ENCODE data around the gene CACFD1. TPM values are rescaled to one million over a fixed set of nuclear protein-coding genes. Genes with fewer than 3 reads are reported as not detected.

The CACFD1 gene
- total and polyA plus RNA-seq, 9 of the 15 experiments (the other 6 are each of a cell fraction or from before 2014, with no cell fraction given) = 0.11 to 1.4 (median 1.1) TPM; not detected in 2

- peaks cover 0 to 56% of the 10 kb centered on the region in 2 experiments; a peak in 3 of 5 replicates for H3K4me1 ChIP-seq (replicated peaks in 1 of 2; ENCODE audit: control insufficient read depth in 2 of 2, insufficient read depth in 2 of 2, low read length in 2 of 2)
- TF ChIP-seq SAFB (IDR thresholded peaks at IDR 0.05; ENCODE audit: borderline replicate concordance, low read depth, low read length) (0 out of 2 replicates have a peak, but pooled peaks have one; percentile 27), HNRNPK (IDR thresholded peaks at IDR 0.05; ENCODE audit: low read depth, low read length, poor library complexity, severe bottlenecking) (no peak)
- no peak for FAIRE-seq
- no peaks in the 10 kb centered on the region for H3K36me3 ChIP-seq (ENCODE audit: control insufficient read depth, insufficient read depth, low read length)
- ATAC-seq = no peak
- intact Hi-C loops (cut with micrococcal nuclease) = no loop called here
- WGBS (ENCODE audit: insufficient coverage, low coverage, missing lambda C conversion rate) = 7% methylated on average over 16 of the region's 20 CpGs
- no peak for DNase-seq (ENCODE audit: extremely low read depth in 1 of 4, low spot score in 3 of 4)
- no peak overlapping the region for H3K4me3 ChIP-seq
- peaks cover 13 to 60% of the 10 kb centered on the region in 2 experiments for H3K27me3 ChIP-seq (ENCODE audit: control insufficient read depth in 2 of 2, insufficient read depth in 2 of 2, low read length in 2 of 2)
- no peak overlapping the region for H3K9ac ChIP-seq (ENCODE audit: insufficient read depth in 1 of 2, low read depth in 2 of 2, low read length in 2 of 2)
- no TSS peak for BruUV-seq (replicated peaks)
- H3K9me3 ChIP-seq (replicated peaks; ENCODE audit: control insufficient read depth, insufficient read depth, low read depth, low read length) = no peaks in the 10 kb centered on the region
- POLR2A ChIA-PET = no interaction called here
- H3K27ac ChIP-seq (ENCODE audit: extremely low read depth, low read depth, low read length) = no peak overlapping the region
- H3K9me1 ChIP-seq (ENCODE audit: control insufficient read depth, insufficient read depth, low read length) = no peaks in the 10 kb centered on the region
- CTCF ChIA-PET (ENCODE audit: low intra/inter-chr PET ratio) = no interaction called here
- in situ Hi-C loops (cut with MboI) = no loop called here
- peaks cover 19% of the 10 kb centered on the region for H4K20me1 ChIP-seq (replicated peaks; ENCODE audit: control insufficient read depth, insufficient read depth, low read length)
- H3K4me2 ChIP-seq (ENCODE audit: insufficient read depth, low read length) = no peak overlapping the region
- H2AFZ ChIP-seq (ENCODE audit: low read depth, low read length) = no peak overlapping the region
- no peaks in the 10 kb centered on the region for H3K79me2 ChIP-seq (ENCODE audit: control insufficient read depth, insufficient read depth, low read length)
Observed at GRCh38 chr9:133474853-133475252, 15.1 kb downstream of the CACFD1 start.

GRCh38 chr9:133475292-133476012 lies 15.7 kb downstream of the CACFD1 start:
- WGBS (ENCODE audit: insufficient coverage, low coverage, missing lambda C conversion rate) = 20% methylated on average over 24 of the region's 27 CpGs
- H3K4me2 ChIP-seq (ENCODE audit: insufficient read depth, low read length) = no peak overlapping the region
- DNase-seq (ENCODE audit: extremely low read depth in 1 of 4, low spot score in 3 of 4) (no peak), ATAC-seq (no peak), FAIRE-seq (no peak)
- no peak overlapping the region for H3K9ac ChIP-seq (ENCODE audit: insufficient read depth in 1 of 2, low read depth in 2 of 2, low read length in 2 of 2)
- H3K4me1 ChIP-seq (replicated peaks in 1 of 2; ENCODE audit: control insufficient read depth in 2 of 2, insufficient read depth in 2 of 2, low read length in 2 of 2) = peaks cover 0 to 54% of the 10 kb centered on the region in 2 experiments; a peak in 3 of 5 replicates
- ChIA-PET POLR2A (interaction anchor here (1.0 kb wide), 1 partner anchor 128 kb away, joined by 4 read pairs; the partner anchor contains the start of genes MED22 and RPL7A), CTCF (ENCODE audit: low intra/inter-chr PET ratio) (no interaction called here)
- H3K4me3 ChIP-seq = no peak overlapping the region
- BruUV-seq (replicated peaks) = no TSS peak
- intact Hi-C loops (cut with micrococcal nuclease) = no loop called here
- H3K36me3 ChIP-seq (ENCODE audit: control insufficient read depth, insufficient read depth, low read length) = no peaks in the 10 kb centered on the region
- H3K9me3 ChIP-seq (replicated peaks; ENCODE audit: control insufficient read depth, insufficient read depth, low read depth, low read length) = no peaks in the 10 kb centered on the region
- H2AFZ ChIP-seq (ENCODE audit: low read depth, low read length) = no peak overlapping the region
- H3K79me2 ChIP-seq (ENCODE audit: control insufficient read depth, insufficient read depth, low read length) = no peaks in the 10 kb centered on the region
- H3K27me3 ChIP-seq (ENCODE audit: control insufficient read depth in 2 of 2, insufficient read depth in 2 of 2, low read length in 2 of 2) = peaks cover 14 to 55% of the 10 kb centered on the region in 2 experiments
- TF ChIP-seq RFX1 (IDR thresholded peaks at IDR 0.05) = no peak
- TF ChIP-seq AFF1 (IDR thresholded peaks at IDR 0.05; ENCODE audit: low read depth in 1 of 2, partially characterized antibody in 2 of 2) = no peak
- no peak for TF ChIP-seq CREM (IDR thresholded peaks at IDR 0.05; ENCODE audit: low read depth)
- TF ChIP-seq MLX (CRISPR knock-in tag; conservative IDR thresholded peaks at IDR 0.05) = no peak
- TF ChIP-seq TSC22D4 (tag; IDR thresholded peaks at IDR 0.05) = no peak
- no peak for TF ChIP-seq DDX20 (tag; IDR thresholded peaks at IDR 0.05; ENCODE audit: low read depth)
- TF ChIP-seq ZFP36 (IDR thresholded peaks at IDR 0.05; ENCODE audit: low read depth, low read length, partially characterized antibody) = peak; percentile 93
- no peak for TF ChIP-seq FOXK2 (conservative IDR thresholded peaks at IDR 0.05 in 1 of 2, IDR thresholded peaks at IDR 0.05 in 1 of 2; ENCODE audit: low read depth in 2 of 2)
- H3K27ac ChIP-seq (ENCODE audit: extremely low read depth, low read depth, low read length) = no peak overlapping the region
- in situ Hi-C loops (cut with MboI) = no loop called here
- H3K9me1 ChIP-seq (ENCODE audit: control insufficient read depth, insufficient read depth, low read length) = no peaks in the 10 kb centered on the region
- peaks cover 19% of the 10 kb centered on the region for H4K20me1 ChIP-seq (replicated peaks; ENCODE audit: control insufficient read depth, insufficient read depth, low read length)
